Stimulated activated memory B cell treated with anti-CD40 and anti-IgM and Interleukin-4, amounts not matched to agents 10 μg/mL and 1 μg/mL and 100 μg/mL, for 72 hours (primary cell): ENCODE measurements around the gene DNMT3A.

Experiments used
- ATAC-seq: fragments of 150-1000 bp; cut with Tn5 transposase; 2 replicates; pipeline ENCODE4 v1.10.0; 2021
- H3K27ac Mint-ChIP-seq: one replicate; pipeline ENCODE4 v1.8.0; 2022; ENCODE audit warnings: mild to moderate bottlenecking, mixed read lengths
- H3K27me3 Mint-ChIP-seq: one replicate; pipeline ENCODE4 v1.8.0; 2022; ENCODE audit warnings: mixed read lengths
- H3K36me3 Mint-ChIP-seq: one replicate; pipeline ENCODE4 v1.8.0; 2022; ENCODE audit warnings: mixed read lengths
- H3K4me1 Mint-ChIP-seq: one replicate; pipeline ENCODE4 v1.8.0; 2022; ENCODE audit warnings: mixed read lengths
- H3K4me3 Mint-ChIP-seq: one replicate; pipeline ENCODE4 v1.8.0; 2022; ENCODE audit warnings: mild to moderate bottlenecking, moderate library complexity, mixed read lengths
- H3K9me3 Mint-ChIP-seq: one replicate; pipeline ENCODE4 v1.8.0; 2022; ENCODE audit warnings: mixed read lengths

The DNMT3A gene

GRCh38 chr2:25178976-25179375 is 162.7 kb downstream of the DNMT3A start:
- Mint-ChIP-seq H3K4me1 (peaks cover 6% of the 10 kb centered on the region), H3K36me3 (no peaks in the 10 kb centered on the region), H3K27me3 (peaks cover 39% of the 10 kb centered on the region), H3K27ac (no peak overlapping the region), H3K9me3 (no peaks in the 10 kb centered on the region), H3K4me3 (no peak overlapping the region)
- ATAC-seq = no peak
